Caco-2 (cell line): ENCODE measurements around the gene TET3. TPM values are rescaled to one million over a fixed set of nuclear protein-coding genes. Genes with fewer than 3 reads are reported as not detected.

Experiments used
- BruUV-seq: library from RNA; stranded (reverse); fragments of 400-500 nt; replicated peaks from 2 replicates; lab custom pipeline; 2021; lab: Mats Ljungman, UMichigan
- CTCF ChIA-PET: fragments of 300-600 bp; sonication (Branson Sonifier 250); formaldehyde crosslinking; loops from one replicate; lab custom pipeline; 2022; ENCODE audit warnings: antibody characterized with exemption; lab: Charles Lee
- POLR2A ChIA-PET: fragments of 300-600 bp; sonication (Branson Sonifier 250); formaldehyde crosslinking; loops from one replicate; lab custom pipeline; 2022; ENCODE audit warnings: antibody characterized with exemption; lab: Charles Lee
- DNase-seq, 2 experiments: peaks; one replicate each; pipeline versions ENCODE4 v3.0.0 to v3.0.0-alpha.2; 2020 to 2022
- H3K27me3 ChIP-seq: replicated peaks from 2 replicates; pipeline ENCODE4 v1.6.0; 2011; ENCODE audit warnings: low read length; ENCODE audit not compliant: control insufficient read depth, insufficient read depth
- H3K36me3 ChIP-seq: 2 replicates; pipeline ENCODE4 v1.5.1; 2011; ENCODE audit warnings: low read length; ENCODE audit not compliant: control insufficient read depth, insufficient read depth
- H3K4me1 ChIP-seq: fragments of 250-450 bp; sonication (Bioruptor Pico); 2 replicates; pipeline ENCODE4 v1.5.1; 2020; ENCODE audit warnings: mild to moderate bottlenecking
- H3K4me3 ChIP-seq: 2 replicates; pipeline ENCODE4 v1.5.1; 2011; ENCODE audit warnings: low read depth, mild to moderate bottlenecking, control low read depth, low read length
- H3K9me3 ChIP-seq: fragments of 250-450 bp; sonication (Bioruptor Pico); 2 replicates; pipeline ENCODE4 v1.5.1; 2020; ENCODE audit warnings: mild to moderate bottlenecking, moderate library complexity
- H3K27ac Mint-ChIP-seq: one replicate; pipeline ENCODE4 v1.8.0; 2022; ENCODE audit warnings: mixed read lengths; ENCODE audit not compliant: unreplicated experiment
- H3K27me3 Mint-ChIP-seq: one replicate; pipeline ENCODE4 v1.8.0; 2022; ENCODE audit warnings: mixed read lengths; ENCODE audit not compliant: insufficient read depth, unreplicated experiment
- H3K36me3 Mint-ChIP-seq: one replicate; pipeline ENCODE4 v1.8.0; 2022; ENCODE audit warnings: mild to moderate bottlenecking, mixed read lengths; ENCODE audit not compliant: insufficient read depth, unreplicated experiment
- H3K4me1 Mint-ChIP-seq: one replicate; pipeline ENCODE4 v1.8.0; 2022; ENCODE audit warnings: low read depth, mixed read lengths; ENCODE audit not compliant: unreplicated experiment
- H3K4me3 Mint-ChIP-seq: one replicate; pipeline ENCODE4 v1.8.0; 2022; ENCODE audit warnings: mild to moderate bottlenecking, moderate library complexity, mixed read lengths; ENCODE audit not compliant: unreplicated experiment
- H3K9me3 Mint-ChIP-seq: one replicate; pipeline ENCODE4 v1.8.0; 2022; ENCODE audit warnings: mixed read lengths; ENCODE audit not compliant: unreplicated experiment
- intact Hi-C: fragments of 100-400 bp; cut with micrococcal nuclease; formaldehyde crosslinking; loops from one replicate; pipeline ENCODE4 v1.10.0; 2022; ENCODE audit not compliant: unreplicated experiment
- total RNA-seq: library from RNA; stranded (reverse); gene quantifications from 2 replicates; pipeline ENCODE4 v1.2.3, GENCODE V29; 2022
- TF ChIP-seq, protein P1 (sequence below), 2 experiments: fragments of 200-600 bp in 1 of 2; IDR thresholded peaks; 1 replicate in 1 of 2; 2 replicates in 1 of 2; pipeline versions ENCODE4 v1.5.1 to v1.8.0; 2011 to 2022; ENCODE audit warnings: antibody characterized with exemption in 1 of 2, control low read depth in 1 of 2, inconsistent platforms in 1 of 2, low read depth in 1 of 2, low read length in 1 of 2, mild to moderate bottlenecking in 1 of 2, moderate library complexity in 1 of 2; ENCODE audit not compliant: insufficient read depth in 1 of 2, severe bottlenecking in 1 of 2, unreplicated experiment in 1 of 2

The TET3 gene
- total RNA-seq, 1 experiment from 2014 or later, result 27.5 TPM

GRCh38 chr2:73975731-73976130 lies 9.0 kb upstream of the TET3 start:
- Mint-ChIP-seq H3K9me3 (no peaks in the 10 kb centered on the region), H3K27ac (no peak overlapping the region), H3K27me3 (peaks cover 28% of the 10 kb centered on the region), H3K36me3 (no peaks in the 10 kb centered on the region), H3K4me1 (peaks cover 18% of the 10 kb centered on the region), H3K4me3 (no peak overlapping the region)
- Histone ChIP-seq H3K27me3 (peaks cover 3% of the 10 kb centered on the region), H3K36me3 (no peaks in the 10 kb centered on the region), H3K4me1 (peaks cover 8% of the 10 kb centered on the region), H3K9me3 (no peaks in the 10 kb centered on the region), H3K4me3 (no peak overlapping the region)
- POLR2A ChIA-PET, result no interaction called here
- BruUV-seq, result no TSS peak
- CTCF ChIA-PET, result no interaction called here
- TF ChIP-seq, protein P1, sequence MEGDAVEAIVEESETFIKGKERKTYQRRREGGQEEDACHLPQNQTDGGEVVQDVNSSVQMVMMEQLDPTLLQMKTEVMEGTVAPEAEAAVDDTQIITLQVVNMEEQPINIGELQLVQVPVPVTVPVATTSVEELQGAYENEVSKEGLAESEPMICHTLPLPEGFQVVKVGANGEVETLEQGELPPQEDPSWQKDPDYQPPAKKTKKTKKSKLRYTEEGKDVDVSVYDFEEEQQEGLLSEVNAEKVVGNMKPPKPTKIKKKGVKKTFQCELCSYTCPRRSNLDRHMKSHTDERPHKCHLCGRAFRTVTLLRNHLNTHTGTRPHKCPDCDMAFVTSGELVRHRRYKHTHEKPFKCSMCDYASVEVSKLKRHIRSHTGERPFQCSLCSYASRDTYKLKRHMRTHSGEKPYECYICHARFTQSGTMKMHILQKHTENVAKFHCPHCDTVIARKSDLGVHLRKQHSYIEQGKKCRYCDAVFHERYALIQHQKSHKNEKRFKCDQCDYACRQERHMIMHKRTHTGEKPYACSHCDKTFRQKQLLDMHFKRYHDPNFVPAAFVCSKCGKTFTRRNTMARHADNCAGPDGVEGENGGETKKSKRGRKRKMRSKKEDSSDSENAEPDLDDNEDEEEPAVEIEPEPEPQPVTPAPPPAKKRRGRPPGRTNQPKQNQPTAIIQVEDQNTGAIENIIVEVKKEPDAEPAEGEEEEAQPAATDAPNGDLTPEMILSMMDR (IDR thresholded peaks at IDR 0.05; ENCODE audit: insufficient read depth in 1 of 2, low read depth in 1 of 2, low read length in 1 of 2, severe bottlenecking in 1 of 2, unreplicated experiment in 1 of 2), result no peak
- intact Hi-C loops, result no loop called here
- DNase-seq, result no peak

DNA sequence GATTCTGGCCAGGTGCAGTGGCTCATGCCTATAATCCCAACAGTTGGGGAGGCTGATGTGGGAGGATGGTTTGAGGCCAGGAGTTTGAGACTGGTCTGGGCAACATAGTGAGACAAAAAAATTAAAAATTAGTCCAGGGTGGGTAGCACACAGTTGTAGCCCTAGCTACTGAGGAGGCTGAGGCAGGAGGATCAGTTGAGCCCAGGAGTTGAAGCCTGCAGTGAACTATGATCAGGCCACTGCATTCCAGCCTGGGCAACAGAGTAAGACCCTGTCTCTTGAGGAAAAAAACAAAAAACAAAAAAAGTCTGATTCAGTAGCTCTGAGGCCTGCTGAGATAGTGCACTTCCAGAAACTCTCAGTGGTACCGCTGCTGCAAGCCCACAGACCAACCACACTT lies 7.9 kb upstream of the TET3 start:
- Histone ChIP-seq H3K4me1 (peaks cover 19% of the 10 kb centered on the region), H3K27me3 (peaks cover 3% of the 10 kb centered on the region), H3K36me3 (no peaks in the 10 kb centered on the region), H3K9me3 (no peaks in the 10 kb centered on the region), H3K4me3 (no peak overlapping the region)
- CTCF ChIA-PET, result no interaction called here
- intact Hi-C loops, result no loop called here
- BruUV-seq, result no TSS peak
- DNase-seq, result no peak
- no peak overlapping the region for H3K4me3 Mint-ChIP-seq
- H3K27me3 Mint-ChIP-seq, result peaks cover 28% of the 10 kb centered on the region
- TF ChIP-seq, protein P1 (IDR thresholded peaks at IDR 0.05; ENCODE audit: insufficient read depth in 1 of 2, low read depth in 1 of 2, low read length in 1 of 2, severe bottlenecking in 1 of 2, unreplicated experiment in 1 of 2), result no peak
- peaks cover 23% of the 10 kb centered on the region for H3K4me1 Mint-ChIP-seq
- POLR2A ChIA-PET, result no interaction called here
- no peaks in the 10 kb centered on the region for H3K9me3 Mint-ChIP-seq
- H3K27ac Mint-ChIP-seq, result no peak overlapping the region
- H3K36me3 Mint-ChIP-seq, result no peaks in the 10 kb centered on the region

- CTCF ChIA-PET, result no interaction called here
- POLR2A ChIA-PET, result no interaction called here
These were observed 7.2 kb upstream of the TET3 start for GRCh38 chr2:73977466-73977865.

More at GRCh38 chr2:73977466-73977865, 7.2 kb upstream of the TET3 start:
- H3K36me3 Mint-ChIP-seq, result no peaks in the 10 kb centered on the region
- Histone ChIP-seq H3K9me3 (no peaks in the 10 kb centered on the region), H3K36me3 (no peaks in the 10 kb centered on the region), H3K27me3 (peaks cover 3% of the 10 kb centered on the region), H3K4me3 (no peak overlapping the region), H3K4me1 (peaks cover 25% of the 10 kb centered on the region)
- intact Hi-C loops, result no loop called here
- BruUV-seq, result no TSS peak
- no peak for DNase-seq
- TF ChIP-seq, protein P1 (IDR thresholded peaks at IDR 0.05; ENCODE audit: insufficient read depth in 1 of 2, low read depth in 1 of 2, low read length in 1 of 2, severe bottlenecking in 1 of 2, unreplicated experiment in 1 of 2), result no peak
- H3K9me3 Mint-ChIP-seq, result no peaks in the 10 kb centered on the region
- peaks cover 28% of the 10 kb centered on the region for H3K27me3 Mint-ChIP-seq
- no peak overlapping the region for H3K27ac Mint-ChIP-seq
- peaks cover 23% of the 10 kb centered on the region for H3K4me1 Mint-ChIP-seq
- no peak overlapping the region for H3K4me3 Mint-ChIP-seq
